HCT116 (cell line): ENCODE data around the gene NUDT8. TPM values are rescaled to one million over a fixed set of nuclear protein-coding genes. Genes with fewer than 3 reads are reported as not detected.
"Not testable (repeated sequence)": the region's sequence is repeated elsewhere in the genome, so short reads cannot be mapped to it uniquely, and the experiment has no call there.

Experiments used
- ATAC-seq: fragments of 200-7000 bp; cut with Tn5 transposase; 2 replicates; pipeline ENCODE4 v1.9.1; 2020; ENCODE audit warnings: mild to moderate bottlenecking, moderate library complexity
- BruUV-seq: library from RNA; stranded (reverse); fragments of 400-500 nt; replicated peaks from 2 replicates; lab custom pipeline; 2021; lab: Mats Ljungman, UMichigan
- CTCF ChIA-PET: fragments of 300-600 bp; sonication (Branson Sonifier 250); formaldehyde crosslinking; loops from one replicate; lab custom pipeline; 2021; ENCODE audit warnings: antibody characterized with exemption; lab: Charles Lee
- POLR2A ChIA-PET: fragments of 300-600, 350-600 bp; sonication (Branson Sonifier 250); formaldehyde crosslinking; loops from one replicate; lab custom pipeline; 2021; ENCODE audit warnings: antibody characterized with exemption; lab: Charles Lee
- RAD21 ChIA-PET, 2 experiments: fragments of 300-600 bp; sonication (Branson Sonifier 250); formaldehyde crosslinking; loops; one replicate each; lab custom pipeline; 2023; ENCODE audit warnings: low total read pairs in 2 of 2; ENCODE audit not compliant: uncharacterized antibody in 2 of 2, unreplicated experiment in 2 of 2, low non-redundant PET in 1 of 2; lab: Charles Lee
- DNase-seq: peaks from one replicate; pipeline ENCODE4 v3.0.0-alpha.2; 2010; ENCODE audit warnings: low read depth, low spot score
- H2AFZ ChIP-seq: fragments of 200-600 bp; shearing (Covaris generic), sonication (generic); 2 replicates; pipeline ENCODE4 v1.6.1; 2017; ENCODE audit warnings: low read depth, mixed run types, mixed read lengths, antibody characterized with exemption, low read length; ENCODE audit not compliant: poor library complexity, severe bottlenecking
- H3K27ac ChIP-seq: 2 replicates; pipeline ENCODE4 v1.5.1; 2012; ENCODE audit warnings: low read depth, low read length
- H3K27me3 ChIP-seq: fragments of 200-600 bp; sonication (generic); 2 replicates; pipeline ENCODE4 v1.6.1; 2016; ENCODE audit warnings: mixed run types, low read length, mixed read lengths; ENCODE audit not compliant: insufficient read depth
- H3K36me3 ChIP-seq, 2 experiments: fragments of 200-500 bp in 1 of 2; fragments of 200-600 bp in 1 of 2; sonication (Bioruptor generic) in 1 of 2; sonication (generic) in 1 of 2; 2 replicates each; pipeline versions ENCODE4 v1.5.1 to v1.6.1; 2014 to 2016; ENCODE audit warnings: low read length in 2 of 2, inconsistent platforms in 1 of 2, mixed read lengths in 1 of 2, mixed run types in 1 of 2; ENCODE audit not compliant: insufficient read depth in 2 of 2, control insufficient read depth in 1 of 2
- H3K4me1 ChIP-seq, 2 experiments: fragments of 200-600 bp in 1 of 2; sonication (generic) in 1 of 2; 2 replicates each; pipeline versions ENCODE4 v1.5.1 to v1.6.1; 2012 to 2017; ENCODE audit warnings: low read length in 2 of 2, inconsistent platforms in 1 of 2, mild to moderate bottlenecking in 1 of 2, mixed read lengths in 1 of 2, mixed run types in 1 of 2, moderate library complexity in 1 of 2; ENCODE audit not compliant: insufficient read depth in 2 of 2, control insufficient read depth in 1 of 2
- H3K4me2 ChIP-seq: fragments of 200-600 bp; sonication (generic); 2 replicates; pipeline ENCODE4 v1.6.1; 2017; ENCODE audit warnings: mixed run types, low read length, mixed read lengths
- H3K4me3 ChIP-seq, 2 experiments: fragments of 200-600 bp in 1 of 2; sonication (generic) in 1 of 2; replicated peaks in 1 of 2; 2 replicates each; pipeline ENCODE4 v1.5.1; 2011 to 2016; ENCODE audit warnings: low read length in 2 of 2, control low read depth in 1 of 2, low read depth in 1 of 2, mild to moderate bottlenecking in 1 of 2, mixed read lengths in 1 of 2, mixed run types in 1 of 2
- H3K79me2 ChIP-seq: fragments of 200-600 bp; sonication (generic); 2 replicates; pipeline ENCODE4 v1.6.1; 2017; ENCODE audit warnings: mild to moderate bottlenecking, mixed run types, low read length, moderate library complexity, mixed read lengths; ENCODE audit not compliant: insufficient read depth
- H3K9ac ChIP-seq: fragments of 200-600 bp; sonication (generic); 2 replicates; pipeline ENCODE4 v1.6.1; 2016; ENCODE audit warnings: low read length, mixed read lengths
- H3K9me2 ChIP-seq: fragments of 200-600 bp; sonication (generic), shearing (Covaris generic); 2 replicates; pipeline ENCODE4 v1.6.1; 2017; ENCODE audit warnings: mixed run types, mild to moderate bottlenecking, moderate library complexity; ENCODE audit not compliant: insufficient read depth
- H3K9me3 ChIP-seq, 2 experiments: fragments of 200-500 bp in 1 of 2; fragments of 200-600 bp in 1 of 2; sonication (Bioruptor generic) in 1 of 2; sonication (generic) in 1 of 2; 2 replicates each; pipeline ENCODE4 v1.6.1; 2014 to 2017; ENCODE audit warnings: low read length in 2 of 2, mixed read lengths in 2 of 2, inconsistent platforms in 1 of 2, low read depth in 1 of 2, mild to moderate bottlenecking in 1 of 2, mixed run types in 1 of 2, moderate library complexity in 1 of 2; ENCODE audit not compliant: control insufficient read depth in 1 of 2, insufficient read depth in 1 of 2
- H4K20me1 ChIP-seq: fragments of 200-600 bp; sonication (generic), shearing (Covaris generic); 2 replicates; pipeline ENCODE4 v1.6.1; 2017; ENCODE audit warnings: mixed run types, mild to moderate bottlenecking, moderate library complexity; ENCODE audit not compliant: insufficient read depth
- EZH2 ChIP-seq: fragments of 200-600 bp; sonication (generic); IDR thresholded peaks from 2 replicates; pipeline ENCODE4 v1.6.1; 2017; ENCODE audit warnings: antibody characterized with exemption, mixed run types
- intact Hi-C: fragments of 100-400 bp; cut with micrococcal nuclease; formaldehyde crosslinking; loops from 2 replicates; pipeline ENCODE4 v1.10.0; 2022
- total RNA-seq: library from RNA; stranded (reverse); gene quantifications from one replicate; pipeline ENCODE4 v1.2.1, GENCODE V29; 2021; ENCODE audit not compliant: unreplicated experiment
- TF ChIP-seq, protein P1 (sequence below): IDR thresholded peaks from 2 replicates; pipeline ENCODE4 v1.6.1; 2012

Gene NUDT8
- total RNA-seq, 1 experiment from 2014 or later: 18.7 TPM

DNA sequence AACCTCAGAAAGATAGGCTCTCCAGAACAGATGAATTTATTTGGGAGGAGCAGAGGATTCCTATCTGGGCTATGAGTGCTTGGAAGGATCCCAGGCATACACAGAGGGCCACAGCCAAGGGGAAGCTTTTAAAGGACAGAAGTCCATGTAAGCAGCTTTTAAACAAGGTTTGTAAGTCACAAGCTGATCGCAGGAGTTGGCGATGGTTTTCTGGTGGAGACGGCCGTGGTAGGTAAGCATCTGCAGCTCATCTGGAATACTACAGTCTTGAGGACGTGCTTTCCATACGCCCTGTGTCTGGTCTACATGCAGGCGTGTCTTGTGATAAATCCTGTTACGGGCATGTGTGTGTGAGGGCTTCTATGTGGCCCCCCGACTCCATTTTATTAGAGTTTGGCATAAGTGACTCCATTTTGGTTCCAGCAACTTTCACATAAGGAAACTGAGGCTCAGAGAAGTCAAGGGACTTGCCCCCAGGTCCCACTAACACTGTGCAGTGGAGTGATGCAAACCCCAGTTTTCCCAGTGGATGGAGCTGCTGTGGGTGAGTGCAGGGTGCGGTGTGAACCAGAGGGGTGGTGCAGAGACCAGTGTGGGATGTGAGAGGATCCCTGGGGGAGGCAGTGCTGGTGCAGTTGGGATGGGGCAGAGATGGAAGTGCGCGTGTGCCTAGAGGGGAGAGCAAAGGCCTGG lies 32.6 kb upstream of the NUDT8 start:
- ChIA-PET RAD21 (no interaction called here), POLR2A (no interaction called here), CTCF (no interaction called here)
- DNase-seq (no peak), ATAC-seq (no peak)
- Histone ChIP-seq H3K9me3 (no peaks in the 10 kb centered on the region), H3K36me3 (no peaks in the 10 kb centered on the region), H3K79me2 (no peaks in the 10 kb centered on the region), H2AFZ (no peak overlapping the region), H3K9me2 (no peaks in the 10 kb centered on the region), H3K4me2 (no peak overlapping the region), H3K4me1 (no peaks in the 10 kb centered on the region; a peak in 1 of 4 replicates), H3K27me3 (no peaks in the 10 kb centered on the region), H3K27ac (no peak overlapping the region), H3K9ac (no peak overlapping the region), H4K20me1 (no peaks in the 10 kb centered on the region), H3K4me3 (no peak overlapping the region)
- BruUV-seq: no TSS peak
- TF ChIP-seq EZH2: no peak
- TF ChIP-seq, protein P1, sequence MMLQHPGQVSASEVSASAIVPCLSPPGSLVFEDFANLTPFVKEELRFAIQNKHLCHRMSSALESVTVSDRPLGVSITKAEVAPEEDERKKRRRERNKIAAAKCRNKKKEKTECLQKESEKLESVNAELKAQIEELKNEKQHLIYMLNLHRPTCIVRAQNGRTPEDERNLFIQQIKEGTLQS: no peak
- intact Hi-C loops: no loop called here

- RAD21 ChIA-PET, H3K9me3 ChIP-seq, H3K36me3 ChIP-seq, H3K4me2 ChIP-seq, H3K27me3 ChIP-seq, DNase-seq, H3K27ac ChIP-seq, POLR2A ChIA-PET, H3K4me3 ChIP-seq, H3K4me1 ChIP-seq, intact Hi-C loops, H3K9me2 ChIP-seq, ATAC-seq, H3K79me2 ChIP-seq, H3K9ac ChIP-seq, H4K20me1 ChIP-seq, BruUV-seq, H2AFZ ChIP-seq: not testable (repeated sequence)
- CTCF ChIA-PET: interaction anchor here (1.0 to 2.6 kb wide), 2 partner anchors 30 to 31 kb away, joined by 3 to 34 read pairs; partner anchors contain the start of gene NUDT8
Observed at GRCh38 chr11:67660752-67661151, 31.0 kb upstream of the NUDT8 start.

- H3K4me1 ChIP-seq, H3K9me3 ChIP-seq, BruUV-seq, ATAC-seq, H3K4me3 ChIP-seq, H4K20me1 ChIP-seq, H3K36me3 ChIP-seq, H3K27me3 ChIP-seq, DNase-seq, H3K4me2 ChIP-seq, H3K79me2 ChIP-seq, H3K9me2 ChIP-seq, POLR2A ChIA-PET, H3K27ac ChIP-seq, H3K9ac ChIP-seq: not testable (repeated sequence)
- ChIA-PET CTCF (interaction anchor here (0.8 to 2.7 kb wide), 10 partner anchors 8 to 270 kb away, joined by 3 to 34 read pairs (median 4); partner anchors contain the start of gene NUDT8), RAD21 (interaction anchor here (0.6 to 1.0 kb wide), 5 partner anchors 9 to 82 kb away, joined by 3 to 6 read pairs (median 3); partner anchors contain the start of gene NUDT8 (in 1 of the 2))
- intact Hi-C loops: loop anchor here (1.0 kb wide), 1 partner anchor 44 kb away; no protein-coding TSS in a partner anchor
- H2AFZ ChIP-seq: peak overlapping the region; percentile 78
Observed at GRCh38 chr11:67659651-67660165, 30.0 kb upstream of the NUDT8 start.
